Suppressor macrophage (primary cell): ENCODE results near the gene PNPLA2.

Experiments used
- DNase-seq, 4 experiments: peaks; one replicate each; pipeline ENCODE4 v3.0.0-alpha.2; 2020 to 2022

PNPLA2 gene

GRCh38 chr11:799641-800316 is 18.9 kb upstream of the PNPLA2 start:
- no peak for DNase-seq

GRCh38 chr11:800473-800872 is 18.2 kb upstream of the PNPLA2 start:
- DNase-seq, result no peak

GRCh38 chr11:801097-801780 is 17.5 kb upstream of the PNPLA2 start:
- DNase-seq, result no peak

DNA sequence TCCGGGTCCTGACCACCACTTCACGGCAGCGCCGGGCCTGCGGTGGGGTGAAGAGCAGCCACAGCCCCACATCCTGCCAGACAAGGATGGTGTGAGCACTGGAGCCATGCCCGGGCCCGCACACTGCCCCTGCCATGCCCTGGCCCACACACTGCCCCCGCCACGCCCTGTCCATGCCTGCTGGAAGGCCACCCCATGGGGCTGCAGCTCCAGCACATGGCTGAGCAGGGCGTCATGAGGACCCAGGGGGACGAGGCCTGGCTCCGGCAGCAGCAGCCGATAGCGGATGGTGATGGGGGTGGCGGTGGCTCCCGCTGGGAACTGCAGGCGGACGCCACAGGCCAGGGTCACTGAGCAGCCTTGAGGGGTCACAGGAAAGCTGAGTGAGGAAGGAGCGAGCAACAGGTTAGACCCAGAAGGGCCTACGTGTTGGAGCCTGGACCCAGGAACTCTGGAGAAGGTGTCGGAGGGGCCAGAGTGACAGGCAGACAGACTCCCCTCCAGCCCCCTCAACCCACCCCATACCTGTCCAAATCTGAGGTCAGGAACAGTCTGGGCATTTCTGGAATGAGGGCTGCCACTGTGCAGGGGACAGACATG is 16.6 kb upstream of the PNPLA2 start:
- DNase-seq, result no peak

DNA sequence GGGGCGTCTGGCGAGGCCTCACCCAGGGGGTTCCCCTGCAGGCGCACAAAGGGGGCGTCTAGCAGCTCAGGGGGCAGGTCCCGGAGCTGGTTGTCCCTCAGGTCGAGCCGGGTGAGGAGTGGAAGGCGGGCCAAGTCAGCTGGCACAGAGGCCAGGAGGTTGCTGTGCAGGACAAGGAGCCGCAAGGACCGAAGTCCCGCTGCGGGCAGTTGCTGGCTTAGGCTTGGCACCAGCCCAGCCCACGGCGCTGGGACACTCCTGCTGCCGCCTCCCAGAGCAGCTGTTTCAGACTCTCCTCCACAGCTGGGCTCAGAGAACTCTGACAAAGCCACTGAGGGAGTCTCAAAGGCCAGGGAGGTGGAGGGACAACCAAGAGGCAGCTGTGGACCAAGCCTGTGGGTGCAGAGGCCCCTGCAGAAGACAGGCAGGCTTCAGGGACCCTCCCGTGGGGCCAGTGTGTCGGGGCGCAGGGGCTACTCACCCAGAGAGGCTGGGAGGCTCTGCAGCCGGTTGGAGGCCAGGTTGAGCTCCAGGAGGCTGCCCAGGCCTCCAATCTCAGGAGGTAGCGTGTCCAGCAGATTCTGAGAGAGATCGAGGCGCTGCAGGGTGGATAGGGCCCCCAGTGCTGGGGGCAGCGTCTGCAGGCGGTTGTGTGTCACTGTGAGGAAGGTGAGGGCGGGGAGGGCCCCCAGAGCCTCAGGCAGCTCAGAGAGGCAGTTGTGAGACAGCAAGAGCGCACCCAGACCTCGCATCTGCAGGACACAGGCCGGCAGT is 15.8 kb upstream of the PNPLA2 start:
- no peak for DNase-seq

DNA sequence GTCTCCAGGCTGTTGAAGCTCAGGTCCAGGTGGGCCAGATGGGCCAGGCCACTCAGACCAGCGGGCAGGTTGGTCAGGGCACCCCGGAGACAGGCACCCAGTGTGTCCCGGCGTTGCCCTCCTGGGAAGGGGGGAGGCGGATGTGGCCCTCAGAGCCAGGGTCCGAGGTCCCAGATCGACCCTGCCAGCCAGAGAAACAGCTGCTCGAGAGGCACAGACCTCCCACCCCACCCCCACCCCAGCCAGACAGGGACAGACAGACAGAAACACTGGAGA is 15.3 kb upstream of the PNPLA2 start:
- DNase-seq, result no peak

- DNase-seq, result peak in 1 of 4 experiments; percentile 23
These were observed 14.7 kb upstream of the PNPLA2 start for GRCh38 chr11:803770-804598.

GRCh38 chr11:804599-804964 is 14.1 kb upstream of the PNPLA2 start:
- DNase-seq, result no peak

DNA sequence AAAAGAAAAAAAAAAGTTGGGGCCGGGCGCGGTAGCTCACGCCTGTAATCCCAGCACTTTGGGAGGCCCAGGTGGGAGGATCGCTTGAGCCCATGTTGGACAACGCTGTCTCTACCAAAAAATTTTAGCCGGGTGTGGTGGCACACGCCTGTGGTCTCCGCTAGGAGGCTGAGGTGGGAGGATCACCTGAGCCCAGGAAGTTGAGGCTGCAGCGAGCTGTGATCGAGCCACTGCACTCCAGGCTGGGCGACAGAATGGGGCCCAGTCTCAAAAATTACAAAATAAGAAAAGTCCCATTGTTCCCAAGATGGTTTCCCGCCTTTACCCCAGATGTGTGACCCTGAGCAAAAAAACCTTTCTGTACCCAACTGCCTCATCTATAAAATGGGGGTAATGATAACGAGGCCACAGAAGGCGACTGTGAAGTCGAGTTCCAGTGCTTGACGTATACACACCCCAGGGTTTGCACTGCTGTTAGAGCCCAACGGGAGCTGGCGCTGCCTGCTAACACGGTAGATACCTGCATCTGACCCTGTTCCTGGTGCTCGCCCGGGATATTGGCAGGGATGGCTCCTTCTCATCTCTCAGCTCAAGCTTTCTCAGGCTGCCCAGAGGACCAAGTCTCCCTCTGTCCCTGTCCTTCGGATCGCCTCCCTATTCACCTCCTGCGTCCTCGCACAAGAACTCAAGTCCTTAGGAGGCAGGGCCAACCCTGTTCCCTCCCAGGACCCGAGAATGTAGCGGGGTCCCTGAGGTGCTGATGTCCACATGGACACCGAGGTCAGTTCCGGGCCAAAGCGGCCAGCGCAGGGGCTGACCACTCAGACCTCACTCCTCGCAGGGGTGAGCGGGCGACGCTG is 10.1 kb upstream of the PNPLA2 start:
- no peak for DNase-seq

DNA sequence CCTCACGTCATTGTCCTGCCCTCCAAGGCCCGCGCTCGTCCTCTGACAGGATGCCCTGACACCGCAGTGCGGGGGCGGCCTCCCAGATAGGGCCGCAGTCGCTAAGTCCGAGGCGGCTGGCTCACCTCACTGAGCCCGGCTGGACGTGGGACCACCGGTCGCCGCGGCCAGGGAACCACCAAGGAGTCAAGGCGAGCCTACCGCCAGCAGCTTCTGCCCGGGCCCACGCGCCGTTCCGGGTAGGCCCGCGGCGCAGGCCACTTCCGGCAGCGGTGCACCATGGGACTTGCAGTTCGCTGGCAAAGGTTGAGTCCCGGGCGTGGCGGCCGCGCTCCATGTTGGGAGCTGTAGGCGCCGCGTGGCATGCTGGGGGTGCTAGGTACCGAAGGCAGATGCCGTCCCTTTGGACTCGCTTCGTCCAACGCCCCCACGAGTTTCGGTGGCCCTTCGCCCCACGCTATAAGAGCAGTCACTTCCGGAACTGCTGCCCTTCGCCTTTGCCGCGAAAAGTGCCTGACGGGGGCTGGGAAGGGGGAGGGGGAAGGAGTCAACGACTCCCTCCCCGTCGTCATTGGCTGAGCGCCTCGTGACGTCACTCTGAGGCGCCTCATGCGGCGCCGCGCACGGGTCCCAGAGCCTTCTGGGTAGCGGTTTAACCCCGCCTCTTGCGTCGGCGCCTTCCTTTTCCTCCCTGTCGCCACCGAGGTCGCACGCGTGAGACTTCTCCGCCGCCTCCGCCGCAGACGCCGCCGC is 9.3 kb upstream of the PNPLA2 start, which contains the start of gene RPLP2:
TSS of gene RPLP2 (plus strand) at position 681 of the 753 bp plus-strand sequence. CDS start 268 bp downstream, outside the sequence.
- DNase-seq, result peak; percentile 99

DNA sequence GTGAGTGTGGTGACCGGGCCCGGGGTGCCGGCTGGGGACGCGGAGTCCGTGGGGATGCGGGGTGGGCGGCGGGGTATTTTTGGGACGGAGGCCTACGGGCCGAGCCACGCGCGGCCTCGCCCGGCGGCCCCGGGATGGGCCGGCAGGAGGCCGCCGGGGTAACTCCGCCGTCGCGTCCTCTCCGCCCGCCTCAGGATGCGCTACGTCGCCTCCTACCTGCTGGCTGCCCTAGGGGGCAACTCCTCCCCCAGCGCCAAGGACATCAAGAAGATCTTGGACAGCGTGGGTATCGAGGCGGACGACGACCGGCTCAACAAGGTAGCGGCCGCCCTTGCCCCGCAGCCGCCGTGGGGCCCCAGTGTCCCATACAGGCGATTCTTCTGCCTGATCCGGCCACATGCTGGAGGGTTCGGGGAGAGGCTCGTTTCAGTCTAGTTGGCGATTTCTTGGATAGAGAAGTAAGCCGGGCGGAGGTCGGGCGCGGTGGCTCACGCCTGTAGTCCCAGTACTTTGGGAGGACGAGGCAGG is 8.6 kb upstream of the PNPLA2 start:
- DNase-seq, result peak in 2 of 4 experiments; percentile 40 to 59

GRCh38 chr11:811446-812245 is 7.1 kb upstream of the PNPLA2 start:
- peak in 2 of 4 experiments; percentile 39 to 47 for DNase-seq

GRCh38 chr11:812390-812789 is 6.3 kb upstream of the PNPLA2 start:
- DNase-seq, result no peak

- no peak for DNase-seq
These were observed 5.7 kb upstream of the PNPLA2 start for GRCh38 chr11:813072-813455.

DNA sequence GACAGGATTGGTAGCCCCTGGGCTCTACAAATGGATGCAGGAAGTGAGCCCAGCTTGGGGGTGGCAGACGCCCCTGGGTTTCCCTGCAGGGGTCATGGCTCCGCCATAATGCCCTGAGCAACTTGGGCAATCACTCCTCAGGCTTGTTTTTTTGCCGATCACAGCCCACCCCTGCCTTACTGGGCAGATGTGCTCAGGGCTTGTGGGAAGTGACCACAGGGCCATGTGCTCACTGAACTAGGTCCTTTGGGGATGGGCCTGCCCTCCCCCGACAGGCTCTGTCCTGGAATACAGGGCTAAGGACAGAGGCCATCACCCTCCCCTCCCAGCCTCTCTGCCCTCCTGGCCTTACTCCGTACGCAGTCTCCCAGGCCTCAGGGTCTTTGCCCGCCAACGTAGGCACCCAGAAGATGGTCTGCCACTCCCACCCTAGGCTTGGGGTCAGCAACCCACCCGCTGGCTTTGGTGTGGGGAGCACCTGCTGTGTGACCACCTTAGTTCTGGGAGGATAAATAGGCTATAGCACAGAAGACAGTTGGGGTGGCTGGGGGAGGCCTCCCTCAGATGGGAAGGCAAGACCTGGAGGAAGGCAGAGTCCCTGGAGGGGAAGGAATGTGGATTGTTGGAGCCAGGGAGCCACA is 5.1 kb upstream of the PNPLA2 start:
- no peak for DNase-seq

- DNase-seq, result no peak
These were observed 2.9 kb upstream of the PNPLA2 start for GRCh38 chr11:815675-816432.

GRCh38 chr11:816433-816779 is 2.3 kb upstream of the PNPLA2 start:
- DNase-seq, result no peak
